Ovary (tissue), 9 donors: ENCODE data around the gene THAP8. TPM values are rescaled to one million over a fixed set of nuclear protein-coding genes. Genes with fewer than 3 reads are reported as not detected.

ENCODE experiments used
- DNase-seq, 5 donors: peaks; one replicate each; pipeline ENCODE4 v3.0.0-alpha.2; 2019 to 2020
- H3K27ac ChIP-seq, 2 donors: fragments of 200-600 bp; one replicate each; pipeline versions ENCODE4 v1.5.1 to v1.8.0; 2019 to 2022
- H3K27me3 ChIP-seq: fragments of 200-600 bp; one replicate; pipeline ENCODE4 v1.8.0; 2022
- H3K36me3 ChIP-seq: fragments of 200-600 bp; sonication (generic); one replicate; pipeline ENCODE4 v1.5.1; 2019
- H3K4me1 ChIP-seq: one replicate; pipeline ENCODE4 v1.8.1; 2013; ENCODE audit warnings: mild to moderate bottlenecking, moderate library complexity; ENCODE audit not compliant: insufficient read depth
- H3K4me3 ChIP-seq: fragments of 200-600 bp; sonication (generic); one replicate; pipeline ENCODE4 v1.5.1; 2017
- H3K9me3 ChIP-seq, 2 donors: fragments of 200-600 bp in 1 of 2; sonication (generic) in 1 of 2; one replicate each; pipeline versions ENCODE4 v1.5.1 to v1.8.1; 2013 to 2019; ENCODE audit warnings: mild to moderate bottlenecking in 1 of 2, moderate library complexity in 1 of 2
- CTCF ChIP-seq, 3 donors: fragments of 450-650 bp in 2 of 3; fragments of 200-600 bp in 1 of 3; IDR thresholded peaks; one replicate each; pipeline versions ENCODE4 v1.5.1 to v1.8.0; 2016 to 2022; ENCODE audit warnings: antibody characterized with exemption in 3 of 3, mild to moderate bottlenecking in 1 of 3
- EP300 ChIP-seq: sonication (generic); formaldehyde crosslinking; IDR thresholded peaks from one replicate; pipeline ENCODE4 v1.6.1; 2017; ENCODE audit warnings: antibody characterized with exemption
- POLR2A ChIP-seq: fragments of 450-650 bp; IDR thresholded peaks from one replicate; pipeline ENCODE4 v1.6.1; 2017; ENCODE audit warnings: antibody characterized with exemption, mild to moderate bottlenecking, moderate library complexity
- WGBS, 3 donors: extraction: QIAGEN DNeasy Blood & Tissue Kit in 1 of 3; methylation state at CpG; one replicate each; pipeline versions ENCODE4 v1.1.5 to v1.1.7; 2013 to 2017; 5-methylcytosine and 5-hydroxymethylcytosine counted together
- intact Hi-C, 4 donors: fragments of 100-400 bp; cut with DNase I; formaldehyde crosslinking; loops; one replicate each; pipeline versions ENCODE4 v1.11.0 to v1.15.1; 2022 to 2023
- polyA plus RNA-seq, 2 donors: library from polyadenylated mRNA; stranded (reverse); fragments of 200-250 nt in 1 of 2; fragments of 350-450 nt in 1 of 2; fragmentation: Illumina TruSeq in 1 of 2; extraction: RNeasy Lipid Tissue Mini Kit (QIAGEN cat#74804) in 1 of 2; gene quantifications; one replicate each; pipeline ENCODE4 v1.2.3, GENCODE V29; 2013 to 2014
- total RNA-seq, 7 donors: library from RNA; depleted of rRNA in 2 of 7; stranded (reverse); fragments of >200 nt in 2 of 7; fragmentation: NEBNext Ultra II Directional in 3 of 7; extraction: Animal tissue kit (Norgen Biotek cat#: 25700) in 3 of 7; gene quantifications; one replicate each; pipeline versions ENCODE4 v1.1.0 to v1.2.4, GENCODE V29; 2016 to 2023
- donor health status: DM: no; HTN: no; CAD: no; lungs with moderate emphysema.
- donor health status: DM: no; HTN: no; CAD: no.
- donor health status: Bipolar disorder and iron deficiency.
- donor health status: DM: yes; HTN: yes; CAD: no.
- donor health status: DM: no; HTN: no; CAD: no.
- donor health status: DM: yes; HTN: yes; CAD: no.

The THAP8 gene
- total and polyA plus RNA-seq, 9 donors = 1.9 to 7.9 (median 6.4) TPM

- intact Hi-C loops = loop anchor here in 1 of 4 donors (10.0 kb wide), 1 partner anchor 52 kb away; the partner anchor contains the start of genes THAP8 and WDR62
- peaks cover under 1% of the 10 kb centered on the region for H3K4me1 ChIP-seq
- no peaks in the 10 kb centered on the region for H3K9me3 ChIP-seq
- DNase-seq = no peak
- H3K27ac ChIP-seq = no peak overlapping the region
- H3K36me3 ChIP-seq = no peaks in the 10 kb centered on the region
- TF ChIP-seq POLR2A (no peak), EP300 (no peak)
- H3K4me3 ChIP-seq = no peak overlapping the region
- WGBS, 3 donors = 87 to 91% (median 90%) methylated on average over 4 of the region's 4 CpGs
- H3K27me3 ChIP-seq = no peaks in the 10 kb centered on the region
Observed at GRCh38 chr19:36003284-36003683, 50.8 kb downstream of the THAP8 start.

GRCh38 chr19:36001605-36002004 is 52.5 kb downstream of the THAP8 start:
- intact Hi-C loops = loop anchor here in 1 of 4 donors (10.0 kb wide), 1 partner anchor 53 kb away; the partner anchor contains the start of genes THAP8 and WDR62
- no peaks in the 10 kb centered on the region for H3K27me3 ChIP-seq
- H3K4me3 ChIP-seq = no peak overlapping the region
- H3K36me3 ChIP-seq = no peaks in the 10 kb centered on the region
- DNase-seq = no peak
- no peak overlapping the region for H3K27ac ChIP-seq
- WGBS, 3 donors = 94 to 98% (median 95%) methylated on average over 3 of the region's 3 CpGs
- TF ChIP-seq CTCF (IDR thresholded peaks at IDR 0.05) (no peak), EP300 (no peak), POLR2A (no peak)
- no peaks in the 10 kb centered on the region for H3K9me3 ChIP-seq
- no peaks in the 10 kb centered on the region for H3K4me1 ChIP-seq

GRCh38 chr19:35996777-35997176 is 57.3 kb downstream of the THAP8 start:
- Histone ChIP-seq H3K4me1 (peaks cover 9% of the 10 kb centered on the region), H3K4me3 (no peak overlapping the region)
- intact Hi-C loops = loop anchor here in 1 of 4 donors (2.0 kb wide), 1 partner anchor 118 kb away; the partner anchor contains the start of genes POLR2I and TBCB

GRCh38 chr19:35995048-35995993 is 58.8 kb downstream of the THAP8 start, which contains the start of gene SDHAF1:
Gene SDHAF1 (plus strand): TSS chr19:35995188. CDS start chr19:35995275, 87 bp downstream.
- TF ChIP-seq CTCF (IDR thresholded peaks at IDR 0.05) (peak in 1 of 3 donors; percentile 11), EP300 (no peak), POLR2A (peak; percentile 77)
- Histone ChIP-seq H3K27ac (peak within 1 kb of the TSS in 1 of 2 donors; percentile 39), H3K27me3 (no peaks in the 10 kb centered on the region), H3K36me3 (no peaks in the 10 kb centered on the region), H3K4me1 (peaks cover 9% of the 10 kb centered on the region), H3K9me3 (no peaks in the 10 kb centered on the region), H3K4me3 (peak within 1 kb of the TSS; percentile 97)
- DNase-seq = peak; percentile 95 to 98 (median 97)
- 0 to 1% (median 1%) methylated on average over 55 to 97 of the region's 97 CpGs for WGBS, 3 donors
- intact Hi-C loops = no loop called here

More at GRCh38 chr19:35996777-35997176, 57.3 kb downstream of the THAP8 start:
- Histone ChIP-seq H3K9me3 (no peaks in the 10 kb centered on the region), H3K27me3 (no peaks in the 10 kb centered on the region), H3K27ac (no peak overlapping the region), H3K36me3 (no peaks in the 10 kb centered on the region)
- WGBS, 3 donors = 85 to 90% (median 88%) methylated on average over 8 of the region's 8 CpGs
- TF ChIP-seq POLR2A (no peak), CTCF (IDR thresholded peaks at IDR 0.05) (no peak), EP300 (no peak)
- no peak for DNase-seq
